ENCODE data around the gene RNF181. TPM values are rescaled to one million over a fixed set of nuclear protein-coding genes. Genes with fewer than 3 reads are reported as not detected.

The RNF181 gene
- total and polyA plus RNA-seq, 2 of the 13 experiments (the other 11 are each of a cell fraction or from before 2014, with no cell fraction given) = 224 to 578 TPM

- TF ChIP-seq MTERF4 (CRISPR knock-in tag; IDR thresholded peaks at IDR 0.05) (no peak; the same call in none of the 2 replicates), HIVEP1 (CRISPR knock-in tag; IDR thresholded peaks at IDR 0.05) (peak; percentile 74; the same call in 1 of the 2 replicates), SIX1 (CRISPR knock-in tag; IDR thresholded peaks at IDR 0.05; ENCODE audit: borderline replicate concordance) (peak; percentile 13; the same call in 1 of the 2 replicates), PTBP1 (IDR thresholded peaks at IDR 0.05; ENCODE audit: low read depth, low read length, poor library complexity, severe bottlenecking) (peak; percentile 82), GABPB1 (CRISPR knock-in tag; IDR thresholded peaks at IDR 0.05) (peak; percentile 80; the same call in 1 of the 2 replicates), ZMAT5 (CRISPR knock-in tag; IDR thresholded peaks at IDR 0.05; ENCODE audit: borderline replicate concordance, low read depth) (no peak), CCAR2 (optimal IDR thresholded peaks at IDR 0.05; ENCODE audit: low read depth, low read length) (no peak), UBTF (CRISPR knock-in tag; IDR thresholded peaks at IDR 0.05) (peak; percentile 99), KLF6 (CRISPR knock-in tag; IDR thresholded peaks at IDR 0.05) (peak; percentile 94), RBFOX2 (IDR thresholded peaks at IDR 0.05; ENCODE audit: low read depth, low read length) (peak; percentile 98), ATF4 (CRISPR knock-in tag; IDR thresholded peaks at IDR 0.05) (peak in 1 of 2 experiments; percentile 49; a peak in 1 of 4 replicates), SNAPC4 (CRISPR knock-in tag; IDR thresholded peaks at IDR 0.05) (peak; percentile 44; the same call in 1 of the 2 replicates), ZNF720 (CRISPR knock-in tag; IDR thresholded peaks at IDR 0.05) (no peak), JUND (CRISPR knock-in tag; IDR thresholded peaks at IDR 0.05) (0 out of 2 replicates have a peak, but pooled peaks have one; percentile 39), ARID2 (CRISPR knock-in tag; IDR thresholded peaks at IDR 0.05; ENCODE audit: borderline replicate concordance) (peak; percentile 86), ZNF768 (CRISPR knock-in tag; IDR thresholded peaks at IDR 0.05) (peak; percentile 97), SOX6 (IDR thresholded peaks at IDR 0.05) (no peak), SOX6 (CRISPR knock-in tag; IDR thresholded peaks at IDR 0.05) (no peak; the same call in 1 of the 2 replicates), ETV6 (CRISPR knock-in tag; conservative IDR thresholded peaks at IDR 0.05) (peak; percentile 75; the same call in 1 of the 2 replicates), NCOR1 (IDR thresholded peaks at IDR 0.05; ENCODE audit: borderline replicate concordance, low read length) (peak; percentile 53; the same call in 1 of the 2 replicates)
Measured at GRCh38 chr2:85584354-85584856, 11.1 kb upstream of the RNF181 start, which contains the start of gene VAMP5 (continued).
